HepG2 (cell line): ENCODE data around the gene AFAP1L2. TPM values are rescaled to one million over a fixed set of nuclear protein-coding genes. Genes with fewer than 3 reads are reported as not detected.

Experiments used
- ATAC-seq: fragments of 200-7000 bp; cut with Tn5 transposase; 3 replicates; pipeline ENCODE4 v1.9.1; 2020; ENCODE audit warnings: mild to moderate bottlenecking, moderate library complexity
- BruUV-seq: library from RNA; stranded (reverse); fragments of 400-500 nt; replicated peaks from 2 replicates; lab custom pipeline; 2021; lab: Mats Ljungman, UMichigan
- CTCF ChIA-PET: fragments of 300-600 bp; formaldehyde crosslinking; extraction: SDS; loops from one replicate; lab custom pipeline; 2021; ENCODE audit warnings: low total read pairs, inconsistent platforms, low intra/inter-chr PET ratio; lab: Yijun Ruan, JAX
- POLR2A ChIA-PET: fragments of 350-600 bp; sonication (Branson Sonifier 250); formaldehyde crosslinking; loops from one replicate; lab custom pipeline; 2020; ENCODE audit warnings: antibody characterized with exemption, inconsistent platforms; lab: Yijun Ruan, JAX
- DNase-seq: peaks from one replicate; pipeline ENCODE4 v3.0.0-alpha.2; 2015; ENCODE audit warnings: low spot score
- FAIRE-seq: peaks from 3 replicates; lab custom pipeline; 2011; peaks lifted over from hg19 to GRCh38; lab: Jason Lieb, UNC
- H2AFZ ChIP-seq: one replicate; pipeline ENCODE4 v1.6.1; 2011; ENCODE audit warnings: low read length, inconsistent platforms
- H3K27ac ChIP-seq: fragments of 300-600 bp; 3 replicates; pipeline ENCODE4 v1.8.0; 2011; ENCODE audit warnings: mixed run types, mild to moderate bottlenecking, mixed read lengths, low read length, inconsistent platforms; ENCODE audit not compliant: insufficient read depth; ENCODE audit errors: extremely low read length
- H3K27me3 ChIP-seq, 2 experiments: fragments of 200-600 bp in 1 of 2; 2 replicates in 1 of 2; 3 replicates in 1 of 2; pipeline versions ENCODE4 v1.6.0 to v1.8.0; 2011; ENCODE audit warnings: low read length in 2 of 2, mild to moderate bottlenecking in 2 of 2, moderate library complexity in 2 of 2, inconsistent platforms in 1 of 2; ENCODE audit not compliant: insufficient read depth in 2 of 2, control insufficient read depth in 1 of 2
- H3K36me3 ChIP-seq, 2 experiments: fragments of 200-600 bp in 1 of 2; replicated peaks in 1 of 2; 2 replicates in 1 of 2; 3 replicates in 1 of 2; pipeline versions ENCODE4 v1.5.1 to v1.8.0; 2011; ENCODE audit warnings: low read length in 2 of 2, inconsistent platforms in 1 of 2; ENCODE audit not compliant: insufficient read depth in 2 of 2, control insufficient read depth in 1 of 2
- H3K4me1 ChIP-seq: 2 replicates; pipeline ENCODE4 v1.5.1; 2012; ENCODE audit warnings: low read length, inconsistent platforms; ENCODE audit not compliant: insufficient read depth
- H3K4me2 ChIP-seq: 2 replicates; pipeline ENCODE4 v1.6.0; 2011; ENCODE audit warnings: low read depth, low read length, inconsistent platforms
- H3K4me3 ChIP-seq, 3 experiments: fragments of 200-600 bp in 1 of 3; sonication (generic), shearing (Covaris generic) in 1 of 3; replicated peaks in 1 of 3; 2 replicates each; pipeline ENCODE4 v1.5.1; 2011 to 2016; ENCODE audit warnings: low read length in 3 of 3, inconsistent platforms in 2 of 3, low read depth in 2 of 3, mild to moderate bottlenecking in 2 of 3, control low read depth in 1 of 3, mixed read lengths in 1 of 3; ENCODE audit not compliant: insufficient read depth in 1 of 3
- H3K79me2 ChIP-seq: one replicate; pipeline ENCODE4 v1.6.1; 2011; ENCODE audit warnings: low read length, inconsistent platforms; ENCODE audit not compliant: insufficient read depth
- H3K9ac ChIP-seq: 2 replicates; pipeline ENCODE4 v1.6.0; 2011; ENCODE audit warnings: mild to moderate bottlenecking, low read depth, low read length, inconsistent platforms; ENCODE audit not compliant: insufficient read depth
- H3K9me3 ChIP-seq: 2 replicates; pipeline ENCODE4 v1.5.1; 2012; ENCODE audit warnings: mild to moderate bottlenecking, low read length
- H4K20me1 ChIP-seq: 2 replicates; pipeline ENCODE4 v1.6.0; 2011; ENCODE audit warnings: inconsistent platforms, mild to moderate bottlenecking, low read length, moderate library complexity; ENCODE audit not compliant: insufficient read depth
- ARID2 ChIP-seq: sonication (generic); formaldehyde crosslinking; IDR thresholded peaks from 2 replicates; pipeline ENCODE4 v1.8.1; 2022; ENCODE audit warnings: mild to moderate bottlenecking, missing genetic modification reagents, borderline replicate concordance
- RAD51 ChIP-seq: fragments of 450-650 bp; IDR thresholded peaks from 2 replicates; pipeline ENCODE4 v1.6.1; 2016; ENCODE audit warnings: borderline replicate concordance
- RFXANK ChIP-seq: IDR thresholded peaks from 2 replicates; pipeline ENCODE4 v1.6.1; 2016
- TOE1 ChIP-seq: sonication (generic); formaldehyde crosslinking; IDR thresholded peaks from 2 replicates; pipeline ENCODE4 v1.4.0; 2020; ENCODE audit warnings: mild to moderate bottlenecking, missing genetic modification reagents
- USF2 ChIP-seq, 2 experiments: sonication (generic) in 1 of 2; formaldehyde crosslinking in 1 of 2; IDR thresholded peaks; 2 replicates each; pipeline versions ENCODE4 v1.5.1 to v1.6.1; 2011 to 2020; ENCODE audit warnings: borderline replicate concordance in 1 of 2, low read depth in 1 of 2, low read length in 1 of 2, mild to moderate bottlenecking in 1 of 2, missing genetic modification reagents in 1 of 2, moderate library complexity in 1 of 2
- ZNF337 ChIP-seq: sonication (generic); formaldehyde crosslinking; IDR thresholded peaks from 2 replicates; pipeline ENCODE4 v1.5.1; 2020; ENCODE audit warnings: missing genetic modification reagents, low read depth, mild to moderate bottlenecking, borderline replicate concordance
- WGBS: methylation state at CpG from one replicate; pipeline ENCODE4 v1.1.6; 2017; ENCODE audit warnings: low lambda C conversion rate; 5-methylcytosine and 5-hydroxymethylcytosine counted together
- in situ Hi-C: cut with HindIII; loops from 2 replicates; pipeline ENCODE4 v1.10.0; 2017; ENCODE audit warnings: low pct_unique_long_range_greater_than_20kb; ENCODE audit not compliant: extremely low pct_ligation_motif_present
- intact Hi-C: fragments of 100-400 bp; cut with micrococcal nuclease; formaldehyde crosslinking; loops from one replicate; pipeline ENCODE4 v1.10.0; 2022; ENCODE audit not compliant: unreplicated experiment
- polyA plus RNA-seq, 8 experiments: library from polyadenylated mRNA; depleted of rRNA in 3 of 8; stranded (reverse) in 7 of 8; unstranded in 1 of 8; fragments of >200 nt; fragmentation: Illumina TruSeq in 4 of 8; extraction: Trizol in 4 of 8; gene quantifications; 2 replicates each; pipeline versions ENCODE4 v1.2.1 to v1.2.3, GENCODE V29; 2011 to 2016; ENCODE audit warnings: low read depth in 4 of 8, missing spikeins in 1 of 8, mixed read lengths in 1 of 8; ENCODE audit not compliant: insufficient read depth in 1 of 8
- total RNA-seq, 5 experiments: library from RNA; depleted of rRNA; stranded (reverse); fragments of >200 nt; fragmentation: Illumina TruSeq; extraction: Trizol; gene quantifications; 2 replicates each; pipeline ENCODE4 v1.2.3, GENCODE V29; 2016; ENCODE audit warnings: low read depth in 1 of 5
- TF ChIP-seq, protein P1 (sequence below): sonication (generic); formaldehyde crosslinking; IDR thresholded peaks from 2 replicates; pipeline ENCODE4 v1.9.0; 2022; ENCODE audit warnings: low read depth, missing genetic modification reagents

Gene AFAP1L2
- total and polyA plus RNA-seq, 2 of the 13 experiments (the other 11 are each of a cell fraction or from before 2014, with no cell fraction given) = not detected

GRCh38 chr10:114353383-114353782, 50.9 kb downstream of the AFAP1L2 start:
- Histone ChIP-seq H3K79me2 (no peaks in the 10 kb centered on the region), H3K4me3 (no peak overlapping the region), H3K4me2 (no peak overlapping the region), H3K9me3 (no peaks in the 10 kb centered on the region), H3K27ac (no peak overlapping the region), H3K4me1 (no peaks in the 10 kb centered on the region), H2AFZ (no peak overlapping the region), H3K9ac (no peak overlapping the region), H3K27me3 (peaks cover 2 to 13% of the 10 kb centered on the region in 2 experiments; a peak in 2 of 5 replicates), H4K20me1 (no peaks in the 10 kb centered on the region), H3K36me3 (no peaks in the 10 kb centered on the region)
- TF ChIP-seq RFXANK (CRISPR knock-in tag) = no peak
- TF ChIP-seq ZNF337 = no peak
- DNase-seq (no peak), ATAC-seq (no peak), FAIRE-seq (no peak)
- CTCF ChIA-PET = no interaction called here
- intact Hi-C loops = no loop called here
- 50% methylated on average over 2 of the region's 2 CpGs for WGBS
- POLR2A ChIA-PET = no interaction called here
- BruUV-seq = no TSS peak
- in situ Hi-C loops = no loop called here

- Histone ChIP-seq H3K27me3 (peaks cover 2 to 13% of the 10 kb centered on the region in 2 experiments; a peak in 2 of 5 replicates), H3K9ac (no peak overlapping the region), H3K4me2 (no peak overlapping the region), H4K20me1 (no peaks in the 10 kb centered on the region), H3K79me2 (no peaks in the 10 kb centered on the region), H2AFZ (no peak overlapping the region), H3K36me3 (no peaks in the 10 kb centered on the region), H3K4me1 (no peaks in the 10 kb centered on the region), H3K9me3 (no peaks in the 10 kb centered on the region), H3K4me3 (no peak overlapping the region), H3K27ac (no peak overlapping the region)
- BruUV-seq = no TSS peak
- DNase-seq (no peak), ATAC-seq (no peak), FAIRE-seq (no peak)
- 53% methylated on average over 9 of the region's 9 CpGs for WGBS
- CTCF ChIA-PET = no interaction called here
- intact Hi-C loops = no loop called here
- in situ Hi-C loops = no loop called here
- no peak for TF ChIP-seq ARID2
- TF ChIP-seq USF2 (IDR thresholded peaks at IDR 0.05; ENCODE audit: low read depth, low read length) = peak; percentile 55; the same call in 1 of the 2 replicates
- TF ChIP-seq USF2 (CRISPR knock-in tag; IDR thresholded peaks at IDR 0.05; ENCODE audit: borderline replicate concordance) = no peak
- TF ChIP-seq RAD51 = peak; percentile 71; the same call in 1 of the 2 replicates
- no peak for TF ChIP-seq TOE1 (CRISPR knock-in tag)
- TF ChIP-seq, protein P1, sequence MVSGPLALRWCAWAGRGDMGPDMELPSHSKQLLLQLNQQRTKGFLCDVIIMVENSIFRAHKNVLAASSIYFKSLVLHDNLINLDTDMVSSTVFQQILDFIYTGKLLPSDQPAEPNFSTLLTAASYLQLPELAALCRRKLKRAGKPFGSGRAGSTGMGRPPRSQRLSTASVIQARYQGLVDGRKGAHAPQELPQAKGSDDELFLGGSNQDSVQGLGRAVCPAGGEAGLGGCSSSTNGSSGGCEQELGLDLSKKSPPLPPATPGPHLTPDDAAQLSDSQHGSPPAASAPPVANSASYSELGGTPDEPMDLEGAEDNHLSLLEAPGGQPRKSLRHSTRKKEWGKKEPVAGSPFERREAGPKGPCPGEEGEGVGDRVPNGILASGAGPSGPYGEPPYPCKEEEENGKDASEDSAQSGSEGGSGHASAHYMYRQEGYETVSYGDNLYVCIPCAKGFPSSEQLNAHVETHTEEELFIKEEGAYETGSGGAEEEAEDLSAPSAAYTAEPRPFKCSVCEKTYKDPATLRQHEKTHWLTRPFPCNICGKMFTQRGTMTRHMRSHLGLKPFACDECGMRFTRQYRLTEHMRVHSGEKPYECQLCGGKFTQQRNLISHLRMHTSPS (CRISPR knock-in tag) = no peak
- POLR2A ChIA-PET = no interaction called here
Measured at GRCh38 chr10:114352653-114353298, 51.5 kb downstream of the AFAP1L2 start.
